ENCODE data around the gene FERMT1. TPM values are rescaled to one million over a fixed set of nuclear protein-coding genes. Genes with fewer than 3 reads are reported as not detected.
A peak's percentile ranks its signal among the peaks of the same experiment; 100 is the strongest.

FERMT1 gene
- polyA plus RNA-seq, 1 donor (not counting 4 experiments of a cell fraction or from before 2014, with no cell fraction given): 134 TPM

GRCh38 chr20:6074784-6075183, 48.0 kb downstream of the FERMT1 start:
- Histone ChIP-seq H2AFZ (ENCODE audit: control insufficient read depth, low read length) (no peak overlapping the region), H3K4me3 (ENCODE audit: control insufficient read depth in 2 of 3, extremely low read depth in 1 of 3, insufficient read depth in 2 of 3, low read depth in 1 of 3, low read length in 3 of 3) (no peak overlapping the region), H3K4me2 (ENCODE audit: control insufficient read depth, extremely low read depth, insufficient read depth, low read depth, low read length) (no peak overlapping the region), H3K4me1 (ENCODE audit: control insufficient read depth, extremely low read depth, insufficient read depth, low read length) (no peaks in the 10 kb centered on the region), H3K9me3 (ENCODE audit: control insufficient read depth, low read depth, low read length) (no peaks in the 10 kb centered on the region), H3K36me3 (ENCODE audit: control insufficient read depth in 2 of 2, extremely low read depth in 1 of 2, insufficient read depth in 2 of 2, low read length in 2 of 2) (peaks cover 37 to 56% of the 10 kb centered on the region in 2 experiments), H3K9ac (ENCODE audit: control insufficient read depth, extremely low read depth, insufficient read depth, low read length) (no peak overlapping the region), H3K79me2 (ENCODE audit: control insufficient read depth, insufficient read depth, low read length) (no peaks in the 10 kb centered on the region), H4K20me1 (ENCODE audit: control insufficient read depth, extremely low read depth, insufficient read depth, low read length) (peaks cover 4% of the 10 kb centered on the region), H3K27ac (ENCODE audit: control insufficient read depth, insufficient read depth, low read length) (no peak overlapping the region), H3K9me1 (ENCODE audit: control insufficient read depth, extremely low read depth, insufficient read depth, low read length) (peaks cover 2% of the 10 kb centered on the region), H3K27me3 (ENCODE audit: control insufficient read depth, extremely low read depth, insufficient read depth, low read length) (no peaks in the 10 kb centered on the region)
- FAIRE-seq (no peak), DNase-seq (ENCODE audit: low read depth, low spot score) (no peak)
- dilution Hi-C loops (cut with MboI; ENCODE audit: extremely low pct_ligation_motif_present, low sequenced_read_pairs): no loop called here
- no peak for TF ChIP-seq EZH2 (IDR thresholded peaks at IDR 0.05; ENCODE audit: low read length)
- no peak for TF ChIP-seq CTCF (optimal IDR thresholded peaks at IDR 0.05 in 1 of 3, IDR thresholded peaks at IDR 0.05 in 1 of 3, conservative IDR thresholded peaks at IDR 0.05 in 1 of 3; ENCODE audit: extremely low read depth in 1 of 3, insufficient read depth in 2 of 3, low read length in 3 of 3)

- H2AFZ ChIP-seq (ENCODE audit: control insufficient read depth, low read length): no peak overlapping the region
- peaks cover 37 to 54% of the 10 kb centered on the region in 2 experiments for H3K36me3 ChIP-seq (ENCODE audit: control insufficient read depth in 2 of 2, extremely low read depth in 1 of 2, insufficient read depth in 2 of 2, low read length in 2 of 2)
- H3K27ac ChIP-seq (ENCODE audit: control insufficient read depth, insufficient read depth, low read length): no peak overlapping the region
- no peak overlapping the region for H3K4me2 ChIP-seq (ENCODE audit: control insufficient read depth, extremely low read depth, insufficient read depth, low read depth, low read length)
- DNase-seq (ENCODE audit: low read depth, low spot score) (no peak), FAIRE-seq (no peak)
- dilution Hi-C loops (cut with MboI; ENCODE audit: extremely low pct_ligation_motif_present, low sequenced_read_pairs): no loop called here
- no peak overlapping the region for H3K9ac ChIP-seq (ENCODE audit: control insufficient read depth, extremely low read depth, insufficient read depth, low read length)
- H3K9me1 ChIP-seq (ENCODE audit: control insufficient read depth, extremely low read depth, insufficient read depth, low read length): peaks cover 2% of the 10 kb centered on the region
- H3K4me3 ChIP-seq (ENCODE audit: control insufficient read depth in 2 of 3, extremely low read depth in 1 of 3, insufficient read depth in 2 of 3, low read depth in 1 of 3, low read length in 3 of 3): no peak overlapping the region
- H4K20me1 ChIP-seq (ENCODE audit: control insufficient read depth, extremely low read depth, insufficient read depth, low read length): peaks cover 4% of the 10 kb centered on the region
- H3K27me3 ChIP-seq (ENCODE audit: control insufficient read depth, extremely low read depth, insufficient read depth, low read length): no peaks in the 10 kb centered on the region
- H3K4me1 ChIP-seq (ENCODE audit: control insufficient read depth, extremely low read depth, insufficient read depth, low read length): no peaks in the 10 kb centered on the region
- no peaks in the 10 kb centered on the region for H3K79me2 ChIP-seq (ENCODE audit: control insufficient read depth, insufficient read depth, low read length)
- peak in 2 of 3 experiments; percentile 17 to 22 for TF ChIP-seq CTCF (optimal IDR thresholded peaks at IDR 0.05 in 1 of 3, IDR thresholded peaks at IDR 0.05 in 1 of 3, conservative IDR thresholded peaks at IDR 0.05 in 1 of 3; ENCODE audit: extremely low read depth in 1 of 3, insufficient read depth in 2 of 3, low read length in 3 of 3)
- TF ChIP-seq EZH2 (IDR thresholded peaks at IDR 0.05; ENCODE audit: low read length): no peak
- H3K9me3 ChIP-seq (ENCODE audit: control insufficient read depth, low read depth, low read length): no peaks in the 10 kb centered on the region
These were observed 48.7 kb downstream of the FERMT1 start for GRCh38 chr20:6074145-6074561.

Data from keratinocyte (primary cell).